Daoy (cell line): ENCODE data around the gene TOE1. TPM values are rescaled to one million over a fixed set of nuclear protein-coding genes. Genes with fewer than 3 reads are reported as not detected.

Experiments used
- DNase-seq: peaks from one replicate; pipeline ENCODE4 v3.0.0-alpha.2; 2015; ENCODE audit warnings: low read depth
- total RNA-seq: library from RNA; depleted of rRNA; stranded (reverse); fragments of >200 nt; shearing (Covaris generic); gene quantifications from 2 replicates; pipeline ENCODE4 v1.2.3, GENCODE V29; 2014

TOE1 gene
- total RNA-seq, 1 experiment from 2014 or later: 42.1 TPM

DNA sequence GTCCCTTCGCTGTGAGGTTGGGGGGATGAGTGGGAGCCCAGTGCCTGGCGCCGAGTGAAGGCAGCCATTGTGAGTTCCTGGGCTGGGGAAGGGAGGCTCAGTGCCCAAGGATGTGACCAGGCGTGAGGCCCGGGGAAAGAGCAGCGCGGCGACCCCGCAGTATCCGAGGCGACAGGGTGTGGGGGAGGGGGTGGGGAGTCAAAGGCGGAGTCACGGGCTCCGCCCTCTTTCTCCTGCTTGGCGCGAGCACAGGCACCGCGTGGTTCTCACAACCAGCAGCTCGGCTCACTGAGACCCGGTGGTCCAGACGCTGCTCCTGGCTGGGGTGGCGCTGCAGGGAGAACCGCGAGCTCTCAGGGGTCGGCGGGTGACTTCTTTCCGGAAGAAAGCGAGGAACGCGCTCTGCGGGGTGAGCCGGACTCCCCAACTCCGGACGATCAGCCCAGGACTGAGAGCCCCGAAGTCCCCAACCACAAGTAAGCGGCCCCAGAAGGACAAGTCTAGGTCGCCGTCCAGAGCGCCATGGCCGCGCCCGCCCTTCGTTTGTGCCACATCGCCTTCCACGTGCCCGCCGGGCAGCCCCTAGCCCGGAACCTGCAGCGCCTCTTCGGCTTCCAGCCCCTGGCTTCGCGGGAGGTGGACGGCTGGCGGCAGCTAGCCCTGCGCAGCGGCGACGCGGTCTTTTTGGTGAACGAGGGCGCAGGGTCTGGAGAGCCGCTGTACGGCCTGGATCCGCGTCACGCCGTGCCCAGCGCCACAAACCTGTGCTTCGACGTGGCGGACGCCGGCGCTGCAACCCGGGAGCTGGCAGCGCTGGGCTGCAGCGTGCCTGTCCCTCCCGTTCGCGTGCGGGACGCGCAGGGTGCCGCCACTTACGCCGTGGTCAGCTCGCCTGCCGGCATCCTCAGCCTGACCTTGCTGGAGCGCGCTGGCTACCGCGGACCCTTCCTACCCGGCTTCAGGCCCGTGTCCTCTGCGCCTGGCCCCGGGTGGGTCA is 13.0 kb upstream of the TOE1 start, which contains the start of gene HPDL:
HPDL (plus strand) TSS at position 269 of the 997 bp plus-strand sequence; CDS start at position 523, 254 bp downstream.
- peak; percentile 34 for DNase-seq

DNA sequence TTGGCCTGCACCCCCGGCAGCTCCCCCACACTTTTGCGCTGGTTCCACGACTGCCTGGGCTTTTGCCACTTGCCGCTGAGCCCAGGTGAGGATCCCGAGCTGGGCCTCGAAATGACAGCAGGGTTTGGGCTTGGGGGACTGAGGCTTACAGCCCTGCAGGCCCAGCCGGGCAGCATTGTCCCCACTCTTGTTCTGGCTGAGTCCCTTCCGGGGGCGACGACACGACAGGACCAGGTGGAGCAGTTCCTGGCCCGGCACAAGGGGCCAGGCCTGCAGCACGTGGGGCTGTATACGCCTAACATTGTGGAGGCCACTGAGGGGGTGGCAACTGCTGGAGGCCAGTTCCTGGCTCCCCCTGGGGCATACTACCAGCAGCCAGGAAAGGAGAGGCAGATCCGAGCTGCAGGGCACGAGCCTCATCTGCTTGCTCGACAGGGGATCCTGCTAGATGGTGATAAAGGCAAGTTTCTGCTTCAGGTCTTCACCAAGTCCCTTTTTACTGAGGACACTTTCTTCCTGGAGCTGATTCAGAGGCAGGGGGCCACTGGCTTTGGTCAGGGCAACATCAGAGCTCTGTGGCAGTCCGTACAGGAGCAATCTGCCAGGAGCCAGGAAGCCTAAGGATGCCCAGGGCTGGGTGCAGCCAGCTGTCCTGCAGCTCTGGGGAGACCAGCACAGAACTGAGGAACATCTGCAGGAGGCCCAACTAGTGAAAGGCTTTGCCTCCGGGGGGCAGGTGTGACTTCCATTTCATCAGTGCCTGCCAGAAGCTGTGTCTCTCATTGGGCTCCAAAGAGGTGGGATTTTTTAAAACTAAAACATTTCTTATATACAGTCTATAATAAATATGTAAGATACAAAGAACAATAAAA is 12.1 kb upstream of the TOE1 start:
- DNase-seq: no peak

GRCh38 chr1:45328680-45329079 is 11.3 kb upstream of the TOE1 start:
- no peak for DNase-seq

DNA sequence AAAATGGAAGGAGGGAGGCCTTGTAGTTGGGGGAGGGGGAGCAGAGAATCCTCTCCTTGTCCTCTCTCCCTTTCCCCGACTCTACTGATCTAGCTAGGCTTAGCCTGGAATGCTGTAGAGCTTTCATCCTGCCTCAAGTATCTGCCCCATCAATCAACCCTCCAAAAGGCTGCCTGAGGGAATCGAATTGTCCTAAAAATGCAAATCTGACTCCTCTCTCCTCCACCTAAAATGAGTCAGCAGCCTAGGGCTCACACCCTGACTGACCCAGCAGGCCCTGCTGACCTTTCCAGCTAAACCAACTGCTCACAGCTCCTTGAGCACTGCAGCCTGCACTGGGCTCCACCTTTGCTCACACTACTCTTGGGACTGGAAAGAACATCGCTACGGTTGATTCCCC is 10.5 kb upstream of the TOE1 start:
- no peak for DNase-seq

GRCh38 chr1:45331436-45332345 is 8.3 kb upstream of the TOE1 start:
- DNase-seq: no peak

- DNase-seq: no peak
These were observed 7.6 kb upstream of the TOE1 start for GRCh38 chr1:45332346-45332720.

DNA sequence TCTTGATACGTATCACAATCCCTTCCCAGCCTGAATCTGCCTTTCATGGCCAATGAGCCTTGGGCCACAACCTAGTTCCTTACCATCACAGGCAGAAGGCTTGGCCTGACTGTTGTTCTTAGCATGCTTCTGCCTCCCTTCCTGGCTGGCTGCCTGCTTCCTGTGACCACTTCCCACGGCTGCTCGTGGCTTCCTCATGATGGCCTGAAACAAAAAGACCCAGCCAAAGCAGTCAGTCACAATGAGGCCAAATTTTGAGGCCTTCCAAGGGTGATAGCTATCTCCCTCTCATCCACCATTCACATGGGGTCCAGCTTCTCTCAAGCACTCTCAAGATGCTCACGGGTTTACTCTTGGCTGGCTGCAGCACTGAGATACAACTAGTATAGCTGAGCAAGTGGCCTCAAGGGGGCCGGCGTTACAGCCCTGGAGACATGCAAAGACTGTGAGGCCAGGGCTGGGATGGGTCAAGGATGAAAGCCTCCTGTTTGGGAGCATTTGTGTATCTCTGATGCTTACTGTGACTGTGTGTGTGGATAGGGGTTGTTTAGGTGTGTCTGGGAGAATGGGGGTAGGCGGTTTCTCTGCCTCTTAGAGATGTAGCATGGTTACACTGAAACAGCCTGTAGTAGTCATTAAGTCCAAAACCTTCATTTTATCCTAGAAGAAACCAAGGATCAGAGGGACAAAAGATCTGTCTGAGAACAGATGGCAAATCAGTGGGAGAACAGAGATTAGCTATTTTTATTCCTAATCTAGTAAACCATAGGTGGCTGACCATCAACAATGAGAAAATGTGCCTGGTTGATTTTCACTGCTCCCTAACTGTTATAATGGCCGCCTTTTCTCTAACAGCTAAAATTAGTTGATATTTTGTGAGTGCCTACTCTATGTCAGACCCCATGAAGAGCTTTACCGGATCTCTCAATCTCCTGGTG is 5.4 kb upstream of the TOE1 start:
- DNase-seq: no peak

DNA sequence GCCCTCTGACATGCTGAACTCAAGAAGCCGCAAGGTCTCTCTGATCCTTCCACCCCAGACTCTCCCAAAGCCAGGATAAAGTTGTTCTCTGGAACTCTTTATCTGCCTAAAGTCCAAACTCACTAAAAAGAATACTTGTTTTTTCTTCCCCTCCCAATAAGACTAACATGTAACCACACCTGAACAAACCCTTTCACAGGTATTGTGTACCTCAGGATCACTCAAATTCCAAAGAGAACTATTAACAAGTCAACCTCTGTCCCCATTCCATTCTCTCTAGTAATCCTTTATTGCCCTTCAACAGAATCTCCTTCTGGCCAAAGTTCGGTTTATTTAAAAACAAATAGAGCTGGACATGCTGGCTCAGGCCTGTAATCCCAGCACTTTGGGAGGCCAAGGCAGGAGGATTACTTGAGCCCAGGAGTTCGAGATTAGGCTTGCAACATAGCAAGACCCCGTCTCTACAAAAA is 4.1 kb upstream of the TOE1 start:
- DNase-seq: no peak

- DNase-seq: peak; percentile 23
These were observed 2.2 kb upstream of the TOE1 start for GRCh38 chr1:45337630-45338325.

GRCh38 chr1:45340816-45341466 is 971 bp downstream of the TOE1 start:
- peak; percentile 26 for DNase-seq

GRCh38 chr1:45344499-45344898 is 4.5 kb downstream of the TOE1 start:
- no peak for DNase-seq

GRCh38 chr1:45345014-45345413 is 5.0 kb downstream of the TOE1 start:
- DNase-seq: no peak

DNA sequence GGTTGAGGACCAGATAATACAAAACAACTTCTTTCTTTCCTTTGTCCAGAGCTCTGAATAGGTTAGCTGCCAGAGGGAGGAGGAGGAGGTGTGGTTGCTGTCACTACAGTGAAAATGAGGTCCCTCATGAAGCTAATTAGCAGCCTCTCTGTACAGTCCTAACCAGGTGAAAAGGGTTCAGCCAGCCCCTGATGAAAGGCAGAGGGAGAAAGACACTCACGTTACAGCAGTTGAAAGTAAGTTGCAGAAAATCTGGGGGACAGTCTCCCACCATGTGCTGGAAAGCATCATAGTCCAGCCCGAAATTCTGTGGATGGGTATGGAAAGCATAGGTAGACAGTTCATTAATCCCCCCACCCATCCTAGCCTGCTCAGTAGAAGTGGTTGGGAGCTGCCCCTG is 6.5 kb downstream of the TOE1 start:
- DNase-seq: no peak

GRCh38 chr1:45348020-45348419 is 8.1 kb downstream of the TOE1 start:
- no peak for DNase-seq

GRCh38 chr1:45348609-45348965 is 8.6 kb downstream of the TOE1 start:
- no peak for DNase-seq

DNA sequence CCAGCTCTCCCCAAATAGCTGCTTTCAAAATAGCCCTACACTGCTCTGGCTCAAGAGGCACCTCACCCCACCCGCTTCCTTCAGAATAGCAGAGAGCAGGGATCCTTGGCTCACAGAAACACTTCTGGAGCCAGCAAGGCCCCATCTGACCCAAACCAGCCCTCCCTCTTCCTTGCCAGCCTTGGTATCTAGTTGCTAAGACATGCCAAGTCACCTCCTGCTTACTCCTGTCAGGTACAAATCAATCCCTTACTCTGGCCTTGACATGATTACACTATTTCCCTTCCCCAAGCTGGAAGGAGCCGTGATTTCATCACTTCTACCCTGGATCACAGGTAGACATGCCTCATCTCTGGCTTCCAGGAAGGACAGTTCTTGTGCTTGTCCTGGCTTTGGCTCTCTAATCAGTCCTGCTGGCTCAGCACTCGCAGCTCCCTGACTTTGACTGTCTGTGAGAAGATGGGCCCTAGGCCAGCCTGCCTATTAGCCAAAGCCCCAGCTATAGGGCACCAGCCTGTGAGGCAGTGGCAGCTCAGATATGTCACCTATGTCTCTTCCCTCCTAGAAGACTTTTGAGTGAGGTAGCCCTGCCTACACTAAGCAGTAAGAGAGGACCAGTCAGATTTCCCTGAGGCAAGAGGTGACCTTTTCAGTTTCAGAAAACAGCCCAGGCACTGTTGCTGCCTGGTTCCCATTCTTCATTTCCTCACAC is 9.2 kb downstream of the TOE1 start:
- DNase-seq: no peak

GRCh38 chr1:45351508-45351907 is 11.5 kb downstream of the TOE1 start:
- DNase-seq: no peak

DNA sequence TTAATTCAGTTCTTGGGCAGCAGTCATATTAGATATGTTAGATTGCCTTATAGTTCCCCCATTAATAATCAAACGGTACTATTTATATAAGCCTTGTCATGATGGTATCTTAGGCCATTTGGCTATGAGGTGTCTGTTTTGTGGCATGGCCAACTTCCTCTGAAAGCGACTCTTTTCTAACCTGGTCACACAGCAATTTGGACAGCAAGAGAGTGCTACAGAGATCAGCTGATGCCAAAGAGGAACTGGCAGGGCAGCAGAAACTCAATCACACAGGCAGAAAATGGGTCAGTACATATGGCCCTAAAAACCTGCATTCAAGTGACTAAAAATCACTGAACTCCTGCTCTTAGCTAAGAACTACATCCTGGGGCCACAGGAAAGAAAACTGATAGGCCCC is 13.7 kb downstream of the TOE1 start:
- DNase-seq: no peak
